NCI-H187 (cell line): ENCODE measurements around the gene G3BP1.
"Not testable (repeated sequence)": the region's sequence is repeated elsewhere in the genome, so short reads cannot be mapped to it uniquely, and the experiment has no call there.

Experiments
- DNase-seq, 2 experiments: peaks; one replicate each; lab custom pipeline; 2025; lab: John Stamatoyannopoulos, UW

G3BP1 gene

DNA sequence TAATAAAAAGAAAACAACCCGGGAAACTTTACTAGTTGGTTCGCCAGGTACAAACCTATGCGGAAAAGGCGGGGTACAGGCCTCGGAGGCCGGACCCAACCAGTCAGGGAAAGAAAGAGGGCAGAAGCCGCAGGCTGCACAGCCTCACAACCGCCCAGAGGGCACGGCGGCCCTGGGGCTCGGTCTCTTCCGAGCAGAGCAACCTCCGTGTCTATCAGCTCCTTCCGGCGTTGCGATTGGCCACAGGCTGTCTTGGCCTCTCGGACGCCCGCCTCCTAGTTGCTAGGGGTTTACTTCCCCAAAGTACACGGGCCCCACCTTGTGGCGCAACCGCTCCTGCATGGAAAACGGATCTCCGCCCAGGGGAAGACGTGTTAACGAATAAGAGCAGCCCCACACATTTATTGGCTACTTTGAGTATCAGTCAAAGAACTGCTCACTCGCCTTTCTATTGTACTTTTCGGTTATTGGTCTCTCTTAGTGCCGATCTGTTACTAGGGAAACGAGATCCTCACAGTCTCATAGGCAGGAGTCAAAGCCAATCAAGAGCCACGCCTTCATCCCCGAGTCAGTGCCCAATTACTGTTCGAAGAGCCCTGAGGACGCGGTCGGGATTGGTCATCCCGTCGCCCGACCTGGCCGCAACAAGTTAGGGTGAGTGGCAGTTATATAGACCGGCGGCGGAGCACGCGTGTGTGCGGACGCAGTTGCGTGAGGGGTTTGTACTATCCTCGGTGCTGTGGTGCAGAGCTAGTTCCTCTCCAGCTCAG lies at the start of gene G3BP1:
Gene G3BP1 (plus strand): TSS at position 696 of the 770 bp plus-strand sequence. CDS start 14,667 bp downstream, outside the sequence.
- DNase-seq, result peak; percentile 97 to 99

DNA sequence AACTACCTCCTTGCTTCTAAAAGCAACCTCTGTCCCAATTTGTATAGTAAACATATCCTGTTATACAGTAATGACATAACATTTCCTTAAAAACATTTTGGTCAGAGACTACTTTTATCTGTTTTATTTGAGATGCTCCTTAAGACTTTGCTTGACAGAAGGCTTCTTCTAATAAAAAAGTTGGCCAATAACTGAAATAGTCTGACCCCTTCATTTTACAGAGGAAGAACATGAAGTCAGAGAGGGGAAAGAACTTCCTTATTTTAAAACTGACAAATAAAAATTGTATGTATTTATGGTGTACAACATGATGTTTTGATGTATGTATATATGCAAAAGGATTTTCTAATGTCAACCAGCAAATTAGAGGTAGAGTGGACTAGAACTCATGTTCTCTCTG lies 49.2 kb upstream of the G3BP1 start:
- no peak for DNase-seq

DNA sequence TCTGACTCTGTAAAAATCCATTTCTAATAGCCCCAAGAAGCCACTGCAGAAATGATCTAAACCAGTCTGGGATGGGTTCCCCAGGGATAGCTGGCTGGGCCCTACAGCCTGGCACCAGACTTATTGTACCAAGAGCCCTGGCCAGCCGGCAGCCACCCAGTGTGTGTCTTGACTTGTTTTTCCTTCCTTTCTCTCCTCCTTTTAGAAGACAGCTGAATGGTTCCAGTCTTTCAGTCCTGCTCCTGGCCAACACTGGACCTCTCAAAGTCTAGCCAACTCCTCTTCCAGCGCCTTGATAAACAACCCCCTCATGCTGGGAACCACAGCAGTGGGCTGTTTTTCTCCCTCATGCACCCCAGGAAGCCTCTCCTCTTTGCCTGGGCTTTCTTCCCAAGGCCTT lies 47.4 kb upstream of the G3BP1 start:
- DNase-seq, result no peak

DNA sequence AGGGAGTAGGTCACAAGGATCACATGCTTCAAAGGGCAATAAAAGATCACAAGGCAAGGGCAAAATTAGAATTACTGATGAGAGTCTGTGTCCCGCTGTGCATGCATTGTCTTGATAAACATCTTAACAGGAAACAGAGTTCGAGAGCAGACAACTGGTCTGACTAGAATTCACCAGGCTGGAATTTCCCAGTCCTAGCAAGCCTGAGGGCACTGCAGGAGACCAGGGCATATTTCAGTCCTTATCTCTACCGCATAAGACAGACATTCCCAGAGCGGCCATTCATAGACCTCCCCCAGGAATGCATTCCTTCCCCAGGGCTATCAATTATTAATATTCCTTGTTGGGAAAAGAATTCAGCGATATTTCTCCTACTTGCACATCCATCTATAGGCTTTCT lies 42.2 kb upstream of the G3BP1 start:
- not testable (repeated sequence) for DNase-seq

DNA sequence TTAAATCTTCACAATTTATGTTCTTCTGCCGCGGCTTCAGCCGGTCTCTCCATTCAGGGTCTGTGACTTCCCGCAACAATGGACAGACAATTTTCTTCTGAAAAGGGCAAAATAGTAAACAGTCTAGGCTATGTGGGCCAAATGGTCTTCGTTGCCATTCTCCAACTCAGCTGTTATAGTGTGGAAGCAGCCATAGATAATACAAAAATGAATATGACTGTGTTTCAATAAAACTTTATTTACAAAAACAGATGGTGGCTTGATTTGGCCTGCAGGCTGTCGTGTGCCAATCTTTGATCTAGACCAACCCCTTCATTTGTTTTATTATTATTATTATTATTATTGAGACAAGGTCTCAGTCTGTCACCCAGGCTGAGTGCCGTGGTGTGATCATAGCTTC lies 41.4 kb upstream of the G3BP1 start:
- DNase-seq, result no peak

DNA sequence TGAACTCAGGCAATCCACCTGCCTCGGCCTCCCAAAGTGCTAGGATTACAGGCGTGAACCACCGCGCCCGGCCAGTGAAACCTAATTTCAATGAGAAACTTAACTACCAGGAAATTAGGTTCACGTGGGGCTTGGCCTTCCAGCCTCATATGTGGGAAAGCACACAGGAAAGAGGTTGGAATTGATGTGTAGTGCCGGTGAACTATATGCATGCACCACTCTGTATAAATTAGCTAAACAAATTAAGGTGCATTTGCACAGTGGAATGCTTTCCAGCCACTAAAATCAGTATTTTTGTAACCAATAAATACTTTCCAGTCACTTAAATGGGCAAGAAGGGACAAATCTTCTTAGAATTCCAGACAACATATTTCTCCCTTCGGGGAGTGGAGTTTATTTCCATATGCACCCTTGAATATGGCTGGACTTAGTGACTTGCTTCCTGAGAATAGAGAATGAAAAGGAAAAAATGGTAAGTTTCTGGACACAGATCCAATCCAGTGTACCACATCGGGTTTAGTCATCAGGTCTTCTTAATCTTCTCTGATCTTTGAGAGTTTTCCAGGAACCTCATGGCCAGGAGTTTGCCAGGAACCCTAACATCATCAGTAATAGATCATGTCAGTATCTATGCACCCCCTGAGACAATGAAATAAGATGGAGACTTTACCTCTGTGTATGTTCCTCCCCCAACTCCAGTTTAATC lies 38.2 kb upstream of the G3BP1 start:
- no peak for DNase-seq

DNA sequence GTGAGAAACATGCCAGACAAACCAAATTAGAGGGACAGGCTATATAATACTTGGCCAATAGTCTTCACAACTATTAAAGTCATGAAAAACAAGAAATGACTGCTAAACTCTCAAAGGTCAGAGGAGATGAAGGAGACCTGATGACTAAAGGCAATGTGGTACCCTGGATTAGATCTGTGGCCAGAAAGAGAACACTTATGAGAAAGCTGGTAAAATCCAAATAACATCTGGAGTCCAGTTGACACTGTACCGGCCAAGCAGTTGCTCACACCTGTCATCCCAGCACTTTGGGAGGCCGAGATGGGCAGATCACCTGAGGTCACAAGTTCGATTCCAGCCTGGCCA lies 37.7 kb upstream of the G3BP1 start:
- DNase-seq, result no peak

DNA sequence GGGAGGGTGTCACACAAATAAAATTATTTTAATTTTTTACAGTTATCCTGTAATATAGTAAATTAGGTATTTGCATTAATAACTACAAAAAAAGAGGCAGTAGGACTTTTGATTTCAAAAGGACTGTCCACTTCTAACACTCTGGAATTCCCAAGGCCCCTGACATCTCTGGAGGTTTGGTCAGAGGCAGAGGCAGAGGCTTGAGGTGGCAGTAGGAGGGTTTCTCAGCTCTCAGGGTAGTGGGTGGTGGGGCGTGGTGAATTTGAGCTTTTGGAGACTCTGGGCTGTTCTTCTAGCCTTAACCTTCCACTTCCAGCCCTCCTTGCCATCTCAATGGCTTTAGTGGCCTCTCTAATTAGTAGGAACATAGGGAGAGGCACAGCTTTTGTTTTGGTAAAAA lies 36.1 kb upstream of the G3BP1 start:
- DNase-seq, result no peak

DNA sequence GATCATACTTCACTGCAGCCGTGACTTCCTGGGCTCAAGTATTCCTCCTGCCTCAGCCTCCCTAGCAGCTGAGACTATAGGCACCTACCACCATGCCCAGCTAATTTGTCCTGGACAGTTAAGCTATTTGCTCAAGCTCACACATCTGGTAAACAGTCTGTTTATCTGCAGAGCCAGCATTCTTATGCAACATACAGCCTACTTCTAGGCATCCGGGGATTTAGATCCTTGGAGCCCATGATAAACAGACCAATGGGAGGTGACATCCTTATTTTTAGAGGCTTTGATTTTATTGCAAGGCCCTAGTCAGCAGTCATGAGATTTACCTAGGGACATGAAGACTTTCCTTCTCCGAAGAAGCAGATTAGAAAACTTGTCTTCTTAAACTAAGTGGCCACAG lies 34.3 kb upstream of the G3BP1 start:
- DNase-seq, result no peak

DNA sequence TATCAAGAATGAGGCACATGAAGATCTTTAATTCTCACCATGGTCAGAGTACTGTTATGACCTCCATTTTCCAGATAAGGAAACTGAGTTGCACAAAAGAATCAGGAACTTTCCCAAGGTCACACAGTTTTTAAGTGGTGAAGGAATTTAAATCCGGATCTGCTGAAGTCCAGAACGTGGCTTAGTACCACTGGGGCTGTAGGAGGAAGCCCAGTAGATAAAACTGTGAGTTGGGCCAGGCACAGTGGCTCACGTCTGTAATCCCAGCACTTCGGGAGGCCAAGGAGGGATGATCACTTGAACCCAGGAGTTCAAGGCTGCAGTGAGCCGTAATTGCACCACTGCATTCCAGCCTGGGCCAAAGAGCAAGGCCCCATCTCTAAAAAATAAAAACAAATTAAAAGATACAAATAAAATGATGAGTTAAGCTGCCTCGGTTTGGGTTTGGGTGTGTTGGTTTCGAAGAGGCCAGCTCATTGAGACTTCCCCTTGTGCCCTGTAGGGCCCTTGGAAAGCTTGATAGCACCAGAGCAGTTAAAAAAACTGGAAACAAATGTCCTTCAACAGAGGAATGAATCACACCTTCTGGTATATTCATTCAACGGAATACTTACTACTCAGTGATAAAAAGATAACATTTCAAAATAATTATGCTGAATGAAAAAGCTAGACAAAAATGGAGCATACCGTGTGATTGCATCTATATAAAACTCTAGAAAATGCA lies 33.5 kb upstream of the G3BP1 start:
- no peak for DNase-seq

DNA sequence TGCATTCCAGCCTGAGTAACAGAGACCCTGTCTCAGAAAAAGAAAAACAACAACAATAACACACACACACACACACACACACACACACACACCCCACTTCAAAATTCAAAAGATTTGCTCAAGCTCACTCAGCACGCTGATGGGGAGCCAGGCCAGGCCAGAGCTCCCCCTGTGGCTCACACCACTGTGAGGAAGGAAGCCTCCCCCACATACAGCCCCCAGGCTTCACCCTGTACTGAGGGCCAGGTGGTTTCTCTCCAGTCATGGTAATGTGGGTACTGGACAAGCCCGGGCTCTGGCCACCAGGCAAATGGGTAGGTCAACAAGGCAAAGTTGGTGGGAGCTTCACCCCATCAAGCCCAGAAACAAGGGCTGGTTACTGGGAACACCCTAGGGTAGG lies 32.4 kb upstream of the G3BP1 start:
- no peak for DNase-seq

DNA sequence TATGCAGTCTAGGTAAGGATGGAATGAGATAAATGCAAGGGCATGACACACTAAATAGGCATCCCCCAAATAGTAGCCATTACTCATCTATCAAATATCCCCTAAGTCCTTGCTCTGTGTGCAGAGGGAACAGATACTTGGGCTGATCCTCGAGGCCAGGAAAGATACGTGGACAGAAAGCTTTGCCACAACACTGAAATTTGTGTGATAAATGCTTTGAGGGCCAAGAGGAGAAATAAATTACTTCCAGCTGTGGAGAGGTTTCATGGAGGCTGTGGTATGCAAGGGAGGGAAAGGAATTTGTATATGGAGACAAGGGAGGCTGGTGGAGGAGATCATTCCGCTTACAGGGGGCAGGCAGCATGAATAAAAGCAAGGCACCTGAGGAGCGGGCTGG lies 31.8 kb upstream of the G3BP1 start:
- no peak for DNase-seq

DNA sequence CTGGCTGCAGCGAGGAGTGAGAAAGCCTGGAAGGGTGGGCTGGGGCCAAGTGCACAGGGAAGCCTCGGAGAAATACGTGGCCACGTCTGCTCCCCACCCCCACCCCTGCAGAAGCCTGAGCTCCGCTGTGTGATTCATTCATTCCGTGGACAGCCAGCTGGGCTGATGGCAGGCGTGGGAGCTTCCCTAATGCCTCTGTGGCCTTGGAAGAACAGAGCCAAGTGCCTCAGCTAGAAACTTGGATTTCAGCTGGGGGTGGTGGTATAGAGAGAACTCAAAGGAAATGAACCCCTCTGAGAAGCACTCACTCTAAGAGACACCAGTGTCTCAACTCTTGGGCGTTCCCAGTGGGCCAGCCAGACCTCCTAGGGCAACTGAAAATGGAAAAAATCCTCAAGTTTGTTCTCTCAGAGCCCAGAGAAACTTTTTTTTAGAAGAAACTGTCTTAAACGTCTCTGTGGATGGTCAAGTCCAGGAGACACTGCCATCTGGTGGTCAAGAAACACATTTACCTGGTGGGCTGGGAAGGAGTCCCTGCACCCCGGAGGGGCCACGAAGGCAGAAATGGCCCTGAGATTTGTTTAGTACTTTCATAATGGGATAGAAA lies 31.3 kb upstream of the G3BP1 start:
- peak in 1 of 2 experiments; percentile 18 for DNase-seq

DNA sequence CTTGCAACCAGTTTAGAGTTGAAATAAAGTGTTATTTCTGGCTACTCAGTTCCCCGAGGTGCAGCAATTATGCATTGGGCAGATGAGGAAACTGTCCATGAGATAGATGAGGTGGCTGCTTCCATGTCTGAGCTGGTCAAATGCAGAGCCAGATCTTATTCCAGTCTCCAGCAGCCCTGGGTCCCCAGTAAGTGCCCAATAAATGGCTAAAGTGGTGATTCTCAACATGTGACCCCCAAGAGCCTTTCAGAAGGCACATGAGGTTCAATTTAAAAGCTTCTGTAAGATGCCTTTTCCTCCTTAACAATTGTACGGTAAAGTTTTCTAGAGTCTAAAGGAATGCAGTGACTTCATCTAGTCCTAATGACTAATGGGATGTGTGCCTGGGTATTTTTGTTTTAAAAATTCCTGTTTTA lies 30.8 kb upstream of the G3BP1 start:
- DNase-seq, result no peak

DNA sequence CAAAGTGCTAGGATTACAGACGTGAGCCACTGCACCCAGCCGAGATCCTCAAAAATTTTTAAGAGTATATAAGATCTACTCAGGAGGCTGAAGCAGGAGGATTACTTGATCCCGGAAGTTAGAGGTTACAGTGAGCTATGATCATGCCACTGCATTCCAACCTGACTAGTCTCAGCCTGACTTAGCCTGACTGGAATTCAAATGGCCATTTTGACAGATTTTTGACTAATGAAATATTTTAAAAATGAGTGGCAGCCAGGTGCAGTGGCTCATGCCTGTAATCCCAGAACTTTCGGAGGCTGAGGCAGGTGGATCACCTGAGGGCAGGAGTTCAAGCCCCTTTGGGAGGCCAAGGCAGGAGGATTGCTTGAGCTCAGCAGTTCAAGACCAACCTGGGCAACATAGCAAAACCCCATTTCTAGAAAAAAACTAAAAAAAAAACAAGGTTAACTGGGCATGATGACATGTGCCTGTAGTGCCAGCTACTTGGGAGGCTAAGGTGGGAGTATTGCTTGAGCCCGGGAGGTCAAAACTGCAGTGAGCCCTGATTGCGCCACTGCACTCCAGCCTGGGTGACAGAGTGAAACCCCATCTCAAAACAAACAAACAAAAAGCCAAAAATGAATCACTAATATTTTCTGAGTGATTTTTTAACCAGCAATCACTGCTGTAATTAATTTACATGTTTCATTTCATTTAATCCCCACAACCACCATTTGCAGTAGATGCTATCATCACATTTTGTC lies 29.9 kb upstream of the G3BP1 start:
- DNase-seq, result no peak

DNA sequence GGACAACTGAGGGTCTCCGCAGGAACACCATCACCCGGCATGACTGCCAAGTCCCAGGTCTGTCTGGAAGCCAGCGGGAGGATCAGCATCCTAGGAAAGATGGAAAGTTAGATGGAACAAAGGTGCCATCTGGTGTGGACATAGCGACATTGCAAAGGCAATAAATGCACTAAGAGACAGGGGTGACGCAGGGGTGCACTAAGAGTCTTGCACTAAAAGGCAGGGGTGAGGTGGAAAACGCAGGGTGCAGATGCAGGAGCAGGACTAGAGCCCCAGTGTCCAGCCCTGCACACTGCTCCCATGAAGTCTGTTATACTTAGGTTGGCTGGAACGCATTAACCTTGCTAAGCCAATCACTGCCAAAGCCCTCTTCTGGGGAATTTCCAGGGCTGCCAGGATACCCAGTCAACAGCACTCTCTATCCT lies 28.9 kb upstream of the G3BP1 start:
- no peak for DNase-seq

DNA sequence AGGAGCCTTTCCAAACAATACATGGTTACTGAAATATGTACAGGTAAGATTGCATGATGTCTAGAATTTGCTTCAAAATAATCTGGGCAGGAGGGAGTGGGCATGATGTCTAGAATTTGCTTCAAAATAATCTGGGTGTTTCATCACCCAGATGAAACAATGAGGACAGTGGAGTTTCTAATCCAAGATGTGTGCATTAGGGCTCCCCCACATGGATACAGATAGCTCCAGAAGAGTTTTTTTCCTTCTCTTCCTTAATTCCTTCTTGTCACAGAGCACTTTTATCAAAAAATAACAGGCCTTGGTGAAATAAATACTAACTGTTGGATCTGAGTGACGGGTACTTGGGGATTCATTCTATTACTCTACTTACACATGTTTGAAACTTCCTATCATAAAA lies 28.2 kb upstream of the G3BP1 start:
- DNase-seq, result no peak

DNA sequence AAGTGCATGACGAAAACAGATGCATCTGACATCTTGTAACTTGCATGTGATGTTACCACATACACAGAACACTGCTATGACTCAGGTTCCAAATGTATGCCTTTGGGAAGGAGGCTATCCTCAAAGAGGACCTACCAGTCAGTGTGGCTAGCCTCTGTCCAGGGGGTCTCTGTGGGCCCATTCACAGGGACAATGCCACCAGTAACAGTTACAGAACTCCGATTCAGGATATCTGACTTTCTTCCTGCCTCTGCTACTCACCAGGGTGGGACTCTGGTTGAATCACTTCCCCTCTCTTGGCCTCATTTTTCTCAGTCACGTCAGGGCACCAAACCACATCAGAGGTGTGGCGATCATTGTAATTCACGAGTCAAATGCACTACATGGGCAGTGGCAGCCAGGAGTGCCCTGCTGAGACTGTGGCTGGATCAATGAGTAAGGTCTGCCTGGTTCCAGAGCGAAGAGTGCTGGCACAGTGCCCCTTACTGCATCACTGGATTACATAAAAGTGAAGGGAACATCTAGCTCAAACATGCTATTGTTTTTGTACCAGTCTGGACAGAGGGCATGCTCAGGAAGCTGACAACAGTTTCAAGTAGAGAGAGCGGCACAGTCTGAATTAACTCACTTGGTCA lies 26.6 kb upstream of the G3BP1 start:
- DNase-seq, result no peak

DNA sequence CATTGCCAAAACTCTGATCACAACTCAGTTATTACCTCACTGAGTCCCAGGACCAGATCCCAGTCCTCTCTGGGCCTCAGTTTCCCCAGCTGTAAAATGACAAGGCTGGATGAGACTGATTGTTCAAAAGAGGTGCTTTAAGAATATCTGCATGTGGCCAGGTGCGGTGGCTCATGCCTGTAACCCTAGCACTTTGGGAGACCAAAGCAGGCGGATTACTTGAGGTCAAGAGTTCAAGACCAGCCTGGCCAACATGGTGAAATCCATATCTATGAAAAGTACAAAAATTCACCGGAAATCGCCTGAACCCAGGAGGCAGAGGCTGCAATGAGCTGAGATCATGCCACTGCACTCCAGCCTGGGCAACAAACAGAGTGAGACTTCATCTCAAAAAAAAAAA lies 21.6 kb upstream of the G3BP1 start:
- DNase-seq, result no peak

DNA sequence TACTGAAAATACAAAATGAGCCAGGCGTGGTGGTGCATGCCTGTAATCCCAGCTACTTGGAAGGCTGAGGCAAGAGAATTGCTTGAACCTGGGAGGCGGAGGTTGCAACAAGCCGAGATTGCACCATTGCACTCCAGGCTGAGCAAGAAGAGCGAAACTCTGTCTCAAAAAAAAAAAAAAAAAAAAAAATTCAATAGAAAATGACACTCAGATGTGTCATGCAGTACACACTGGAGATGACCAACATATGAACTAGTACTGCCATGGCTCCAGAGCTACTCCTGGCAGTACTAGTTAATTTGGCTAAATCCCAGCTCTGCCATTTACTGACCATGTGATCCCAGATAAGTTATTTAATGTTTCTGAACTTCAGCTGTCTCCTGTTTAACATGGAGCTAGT lies 20.7 kb upstream of the G3BP1 start:
- no peak for DNase-seq

DNA sequence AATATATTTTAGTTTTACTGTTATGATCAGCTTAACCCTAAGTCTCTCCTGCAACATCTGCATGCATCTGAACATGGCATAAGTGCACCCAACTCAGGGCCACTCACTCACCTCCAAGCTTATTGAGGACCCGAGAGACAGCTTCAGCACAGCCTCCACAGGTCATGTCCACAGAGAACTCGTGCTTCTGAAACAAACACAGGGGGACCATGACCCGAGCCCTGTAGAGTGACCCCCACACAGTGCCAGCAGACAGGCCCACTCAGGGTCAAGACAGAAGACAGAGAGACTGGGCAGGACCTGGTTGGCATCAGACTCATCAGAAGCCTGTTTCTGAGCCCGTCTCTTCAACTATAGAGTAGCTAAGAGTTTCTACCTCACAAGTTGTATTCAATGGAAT lies 20.2 kb upstream of the G3BP1 start:
- DNase-seq, result no peak
